ENCODE data around the gene DCST1.
"Not testable (repeated sequence)": the region's sequence is repeated elsewhere in the genome, so short reads cannot be mapped to it uniquely, and the experiment has no call there.

The DCST1 gene

DNA sequence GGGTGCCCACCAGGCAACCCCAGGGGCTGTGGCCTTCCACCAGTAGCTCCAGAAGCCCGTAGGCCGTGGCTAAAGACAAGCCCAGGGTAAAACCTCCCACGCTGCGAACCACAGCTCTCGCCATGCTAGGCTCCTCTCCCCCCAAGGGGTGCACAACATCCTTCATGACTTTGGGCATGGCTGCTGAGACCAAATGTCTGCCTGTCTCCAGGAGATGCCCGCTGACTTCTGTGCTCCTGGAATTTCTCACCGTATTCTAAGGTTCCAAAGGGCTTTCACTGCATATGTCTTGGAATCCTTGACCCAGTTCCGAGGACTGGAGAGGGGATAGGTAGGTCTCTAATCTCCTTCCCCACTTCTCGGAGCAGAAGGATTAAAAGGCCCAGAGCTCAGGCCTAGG lies at the start of gene DCST1, which contains the start of gene DCST2:
TSS of gene DCST1 (plus strand) at position 301 of the 400 bp plus-strand sequence. CDS start 213 bp downstream, outside the sequence.
TSS of gene DCST2 (minus strand) at position 258 of the 400 bp plus-strand sequence. CDS start at position 178, 80 bp downstream.
- DNase-seq, result no peak

GRCh38 chr1:154986736-154987135 lies 46.9 kb upstream of the DCST1 start:
- DNase-seq, result not testable (repeated sequence)

DNA sequence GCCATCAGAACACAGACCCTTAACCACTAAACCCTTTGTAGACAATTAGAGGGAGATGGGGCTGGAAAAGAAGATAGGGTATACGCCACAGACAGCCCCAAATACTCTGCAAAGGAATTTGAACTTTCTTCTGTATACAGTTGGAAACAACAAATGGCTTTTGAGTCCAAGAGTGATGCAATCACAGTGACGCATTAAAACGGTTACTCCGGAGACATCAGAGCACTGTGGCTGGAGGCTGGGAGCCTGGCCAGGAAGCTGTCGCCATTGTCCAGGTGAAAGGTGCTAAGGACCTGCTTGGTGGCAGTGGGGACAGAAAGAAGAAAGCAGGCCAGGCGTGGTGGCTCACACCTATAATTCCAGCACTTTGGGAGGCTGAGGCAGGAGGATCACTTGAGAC lies 46.3 kb upstream of the DCST1 start:
- DNase-seq, result no peak

- DNase-seq, result no peak
These were observed 45.3 kb upstream of the DCST1 start for GRCh38 chr1:154988058-154988954.

GRCh38 chr1:154989195-154989860 lies 44.3 kb upstream of the DCST1 start:
- no peak for DNase-seq

GRCh38 chr1:154990276-154990675 lies 43.3 kb upstream of the DCST1 start:
- no peak for DNase-seq

GRCh38 chr1:154992721-154993571 lies 40.7 kb upstream of the DCST1 start:
- DNase-seq, result peak; percentile 28

- DNase-seq, result no peak
These were observed 39.9 kb upstream of the DCST1 start, which contains the start of gene LENEP for GRCh38 chr1:154993572-154994268. LENEP (plus strand) TSS chr1:154993586; CDS start chr1:154993608, 22 bp downstream.

DNA sequence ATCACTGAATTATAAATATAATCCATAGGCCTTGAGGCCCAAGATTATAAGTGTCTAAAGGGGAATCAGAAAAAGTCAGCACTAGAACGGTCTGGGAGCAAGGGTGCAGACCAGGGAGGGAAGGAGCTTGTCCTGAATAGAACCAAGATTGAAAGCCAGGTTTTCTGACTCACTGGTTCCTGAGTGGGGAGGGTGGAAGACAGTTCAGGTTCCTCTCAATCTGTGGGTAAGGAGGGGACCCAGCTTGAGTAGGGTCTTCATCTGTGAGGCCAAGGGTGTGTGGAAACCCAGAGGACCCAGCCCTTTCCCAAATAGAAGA lies 39.4 kb upstream of the DCST1 start:
- no peak for DNase-seq

GRCh38 chr1:154994591-154994990 lies 39.0 kb upstream of the DCST1 start:
- DNase-seq, result no peak

- peak; percentile 28 for DNase-seq
These were observed 38.2 kb upstream of the DCST1 start for GRCh38 chr1:154995301-154995983.

DNA sequence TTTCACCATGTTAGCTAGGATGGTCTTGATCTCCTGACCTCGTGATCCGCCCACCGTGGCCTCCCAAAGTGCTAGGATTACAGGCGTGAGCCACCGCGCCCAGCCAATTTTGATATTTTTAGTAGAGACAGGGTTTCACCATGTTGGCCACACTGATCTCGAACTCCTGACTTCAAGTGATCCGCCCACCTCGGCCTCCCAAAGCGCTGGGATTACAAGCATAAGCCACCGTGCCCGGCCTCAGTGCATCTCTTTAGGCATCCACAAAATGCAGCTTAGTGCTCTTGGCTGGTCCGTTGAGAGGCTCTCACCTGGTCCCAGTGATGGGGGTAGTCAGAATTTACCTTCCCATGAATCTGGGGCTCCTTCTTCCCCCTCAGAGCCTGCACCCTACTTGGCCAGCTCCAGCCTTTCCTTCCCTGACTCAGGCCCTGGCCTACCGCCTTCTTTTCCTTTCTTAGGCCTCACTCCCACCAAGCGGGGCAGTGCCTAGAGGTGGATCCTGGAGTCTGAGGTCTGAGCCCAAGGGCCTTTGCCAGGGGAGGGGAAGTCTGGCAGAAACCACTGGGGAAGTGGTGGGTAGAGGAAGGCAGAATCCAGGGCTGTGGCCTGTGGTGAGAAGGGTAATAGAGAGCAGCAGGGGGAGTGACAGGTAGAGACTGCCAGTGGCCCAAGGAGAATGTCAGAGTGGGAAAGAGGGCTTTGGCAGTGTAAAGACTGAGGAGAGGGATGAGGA lies 36.5 kb upstream of the DCST1 start:
- no peak for DNase-seq

- no peak for DNase-seq
These were observed 35.3 kb upstream of the DCST1 start for GRCh38 chr1:154998201-154998780.

GRCh38 chr1:154998818-154999570 lies 34.6 kb upstream of the DCST1 start:
- DNase-seq, result peak; percentile 27

- DNase-seq, result no peak
These were observed 33.8 kb upstream of the DCST1 start for GRCh38 chr1:154999571-155000410.

DNA sequence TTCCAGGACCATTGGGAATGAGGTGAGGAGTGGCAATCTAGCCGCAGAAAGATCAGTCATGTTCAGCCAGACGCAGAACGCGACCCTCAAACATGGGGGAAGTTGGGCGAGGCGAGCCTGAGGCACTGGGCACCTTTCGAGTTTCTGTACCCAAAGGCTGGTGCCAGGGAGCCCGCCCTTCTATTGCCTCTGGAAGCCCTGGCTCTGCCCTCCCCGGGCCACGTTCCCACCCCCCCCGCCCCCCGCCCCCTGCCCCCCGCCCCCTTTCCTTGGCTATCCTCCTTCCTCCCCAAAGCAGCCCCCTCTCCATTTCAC lies 33.3 kb upstream of the DCST1 start:
- no peak for DNase-seq

DNA sequence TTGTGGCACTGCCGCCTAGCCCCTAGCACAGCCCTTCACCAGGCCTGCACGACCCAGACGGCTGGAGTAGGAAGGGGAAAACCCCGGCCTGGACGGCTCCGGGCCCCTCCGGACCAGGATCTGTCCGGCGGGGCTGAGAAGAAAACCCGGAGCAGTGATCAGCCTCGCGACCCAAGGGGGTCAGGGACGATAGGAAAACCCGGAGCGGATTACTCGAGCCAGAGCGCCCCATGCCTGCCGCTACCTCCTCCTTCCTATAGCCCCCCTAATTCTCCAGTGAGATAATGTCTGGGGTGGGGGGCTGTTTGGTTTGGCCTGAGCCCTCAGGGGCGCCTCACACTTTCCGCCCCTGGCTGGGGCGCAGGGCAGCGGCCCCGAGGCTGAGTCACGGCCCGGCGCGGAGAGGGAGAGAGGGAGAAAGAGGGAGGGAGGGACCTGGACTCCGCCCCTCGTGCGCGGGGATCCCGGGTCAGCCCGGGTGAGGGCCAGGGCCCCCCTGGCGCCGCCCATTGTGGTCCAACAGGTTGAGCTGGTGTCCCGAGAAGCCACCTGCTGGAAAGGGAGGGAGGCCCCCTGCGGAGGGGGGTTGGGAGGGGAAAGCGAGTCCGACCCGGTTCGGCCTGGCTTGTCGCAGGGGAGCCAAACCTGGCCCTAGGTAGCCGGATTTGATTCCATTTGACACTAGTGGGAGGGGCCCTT lies 32.7 kb upstream of the DCST1 start:
- peak; percentile 72 for DNase-seq

GRCh38 chr1:155001425-155001674 lies 32.3 kb upstream of the DCST1 start:
- DNase-seq, result no peak

Data from DMS 273 treated with DMSO at 0.1 percent for 48 hours (cell line).